ENCODE data around the gene TMEM37. TPM values are rescaled to one million over a fixed set of nuclear protein-coding genes. Genes with fewer than 3 reads are reported as not detected.

Gene TMEM37
- total and polyA plus RNA-seq, 2 of the 13 experiments (the other 11 are each of a cell fraction or from before 2014, with no cell fraction given): 37.7 to 115 TPM

GRCh38 chr2:119424284-119425118 is 7.2 kb upstream of the TMEM37 start (continued):
- no peak for TF ChIP-seq HNRNPK (IDR thresholded peaks at IDR 0.05; ENCODE audit: low read depth, low read length, poor library complexity, severe bottlenecking)
- no peak for TF ChIP-seq TBX3 (IDR thresholded peaks at IDR 0.05; ENCODE audit: borderline replicate concordance)
- peak; percentile 60; the same call in 1 of the 2 replicates for TF ChIP-seq ZNF768 (CRISPR knock-in tag; IDR thresholded peaks at IDR 0.05)
- TF ChIP-seq BRD4 (CRISPR knock-in tag; IDR thresholded peaks at IDR 0.05): 0 out of 2 replicates have a peak, but pooled peaks have one; percentile 48
- TF ChIP-seq SRSF1 (optimal IDR thresholded peaks at IDR 0.05; ENCODE audit: low read depth, low read length): no peak
- no peak for TF ChIP-seq ZKSCAN5 (CRISPR knock-in tag; IDR thresholded peaks at IDR 0.05)
- TF ChIP-seq RAD51 (IDR thresholded peaks at IDR 0.05; ENCODE audit: borderline replicate concordance): no peak
- no peak for TF ChIP-seq ZIK1 (CRISPR knock-in tag; IDR thresholded peaks at IDR 0.05; ENCODE audit: borderline replicate concordance, low read depth)
- no peak for TF ChIP-seq EZH2 (conservative IDR thresholded peaks at IDR 0.05; ENCODE audit: low read depth, low read length)
- 0 out of 2 replicates have a peak, but pooled peaks have one; percentile 22 for TF ChIP-seq ZNF629 (CRISPR knock-in tag; conservative IDR thresholded peaks at IDR 0.05)
- no peak for TF ChIP-seq STAT5B (CRISPR knock-in tag; IDR thresholded peaks at IDR 0.05)
- no peak for TF ChIP-seq U2AF2 (IDR thresholded peaks at IDR 0.05; ENCODE audit: low read depth, low read length)
- no peak for TF ChIP-seq CEBPB (IDR thresholded peaks at IDR 0.05; ENCODE audit: borderline replicate concordance, low read depth, low read length)
- no peak; the same call in 1 of the 2 replicates for TF ChIP-seq KDM2A (CRISPR knock-in tag; IDR thresholded peaks at IDR 0.05; ENCODE audit: borderline replicate concordance, low read depth)
- TF ChIP-seq PHF20 (CRISPR knock-in tag; IDR thresholded peaks at IDR 0.05): no peak
- no peak for TF ChIP-seq ZNF644 (CRISPR knock-in tag; IDR thresholded peaks at IDR 0.05; ENCODE audit: low read depth)
- TF ChIP-seq NAIF1 (CRISPR knock-in tag; IDR thresholded peaks at IDR 0.05; ENCODE audit: borderline replicate concordance): no peak
- no peak for TF ChIP-seq ZNF646 (CRISPR knock-in tag; IDR thresholded peaks at IDR 0.05)
- no peak for TF ChIP-seq HMG20A (CRISPR knock-in tag; IDR thresholded peaks at IDR 0.05; ENCODE audit: borderline replicate concordance)
- TF ChIP-seq HINFP (CRISPR knock-in tag; IDR thresholded peaks at IDR 0.05; ENCODE audit: low read depth): no peak
- TF ChIP-seq NR2C2 (CRISPR knock-in tag; IDR thresholded peaks at IDR 0.05; ENCODE audit: borderline replicate concordance): no peak
- TF ChIP-seq MTERF4 (CRISPR knock-in tag; IDR thresholded peaks at IDR 0.05): peak; percentile 76; the same call in 1 of the 2 replicates

Measured in HepG2 (cell line).